Neural crest cell (in vitro differentiated cells): ENCODE data around the gene MEI4. TPM values are rescaled to one million over a fixed set of nuclear protein-coding genes. Genes with fewer than 3 reads are reported as not detected.

Experiments
- DNase-seq: peaks from one replicate; pipeline ENCODE4 v3.0.0; 2021; ENCODE audit warnings: low read depth, mixed read lengths, low spot score
- H3K27ac Mint-ChIP-seq: one replicate; pipeline ENCODE4 v1.8.0; 2021; ENCODE audit warnings: mild to moderate bottlenecking, mixed read lengths; ENCODE audit not compliant: unreplicated experiment
- H3K27me3 Mint-ChIP-seq: 2 replicates; pipeline ENCODE4 v1.8.0; 2021; ENCODE audit warnings: low read depth, mild to moderate bottlenecking, mixed read lengths
- H3K36me3 Mint-ChIP-seq: 2 replicates; pipeline ENCODE4 v1.8.0; 2021; ENCODE audit warnings: low read depth, mild to moderate bottlenecking, mixed read lengths
- H3K4me1 Mint-ChIP-seq: 2 replicates; pipeline ENCODE4 v1.8.0; 2021; ENCODE audit warnings: mixed read lengths
- H3K4me3 Mint-ChIP-seq: one replicate; pipeline ENCODE4 v1.8.0; 2021; ENCODE audit warnings: mild to moderate bottlenecking, mixed read lengths
- H3K9me3 Mint-ChIP-seq: 2 replicates; pipeline ENCODE4 v1.8.0; 2021; ENCODE audit warnings: mixed read lengths
- total RNA-seq: library from RNA; stranded (reverse); gene quantifications from 2 replicates; pipeline ENCODE4 v1.2.1, GENCODE V29; 2021
- TF ChIP-seq, protein P1 (sequence below): fragments of 200-600 bp; sonication (generic); conservative IDR thresholded peaks from 2 replicates; pipeline ENCODE4 v1.5.0; 2021; ENCODE audit warnings: antibody characterized with exemption, mild to moderate bottlenecking

The MEI4 gene
- total RNA-seq, 1 donor from 2014 or later = 0.44 TPM

DNA sequence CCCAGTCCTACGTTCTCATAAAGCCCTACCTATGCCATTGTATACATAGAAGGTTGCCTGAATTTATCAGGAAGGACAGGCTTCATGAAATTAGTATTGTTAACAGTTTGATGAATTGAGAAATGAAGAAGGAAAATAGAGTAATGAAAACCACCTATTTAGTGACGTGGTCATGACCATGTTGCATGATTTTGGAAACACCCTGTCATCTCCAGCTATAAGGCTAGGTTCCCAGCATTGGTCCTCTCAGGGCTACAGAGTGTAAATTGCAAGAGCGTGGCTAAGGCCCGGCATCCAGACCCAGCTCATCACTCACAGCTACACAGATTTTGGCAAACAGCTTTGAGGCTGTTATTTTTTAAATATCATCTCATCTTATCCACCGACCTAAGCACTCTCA, 203.6 kb downstream of the MEI4 start:
- Mint-ChIP-seq H3K27me3 (no peaks in the 10 kb centered on the region), H3K36me3 (no peaks in the 10 kb centered on the region), H3K9me3 (no peaks in the 10 kb centered on the region), H3K4me1 (peaks cover 10% of the 10 kb centered on the region), H3K4me3 (no peak overlapping the region), H3K27ac (peak overlapping the region; percentile 44)
- no peak for DNase-seq
- TF ChIP-seq, protein P1, sequence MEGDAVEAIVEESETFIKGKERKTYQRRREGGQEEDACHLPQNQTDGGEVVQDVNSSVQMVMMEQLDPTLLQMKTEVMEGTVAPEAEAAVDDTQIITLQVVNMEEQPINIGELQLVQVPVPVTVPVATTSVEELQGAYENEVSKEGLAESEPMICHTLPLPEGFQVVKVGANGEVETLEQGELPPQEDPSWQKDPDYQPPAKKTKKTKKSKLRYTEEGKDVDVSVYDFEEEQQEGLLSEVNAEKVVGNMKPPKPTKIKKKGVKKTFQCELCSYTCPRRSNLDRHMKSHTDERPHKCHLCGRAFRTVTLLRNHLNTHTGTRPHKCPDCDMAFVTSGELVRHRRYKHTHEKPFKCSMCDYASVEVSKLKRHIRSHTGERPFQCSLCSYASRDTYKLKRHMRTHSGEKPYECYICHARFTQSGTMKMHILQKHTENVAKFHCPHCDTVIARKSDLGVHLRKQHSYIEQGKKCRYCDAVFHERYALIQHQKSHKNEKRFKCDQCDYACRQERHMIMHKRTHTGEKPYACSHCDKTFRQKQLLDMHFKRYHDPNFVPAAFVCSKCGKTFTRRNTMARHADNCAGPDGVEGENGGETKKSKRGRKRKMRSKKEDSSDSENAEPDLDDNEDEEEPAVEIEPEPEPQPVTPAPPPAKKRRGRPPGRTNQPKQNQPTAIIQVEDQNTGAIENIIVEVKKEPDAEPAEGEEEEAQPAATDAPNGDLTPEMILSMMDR = no peak

DNA sequence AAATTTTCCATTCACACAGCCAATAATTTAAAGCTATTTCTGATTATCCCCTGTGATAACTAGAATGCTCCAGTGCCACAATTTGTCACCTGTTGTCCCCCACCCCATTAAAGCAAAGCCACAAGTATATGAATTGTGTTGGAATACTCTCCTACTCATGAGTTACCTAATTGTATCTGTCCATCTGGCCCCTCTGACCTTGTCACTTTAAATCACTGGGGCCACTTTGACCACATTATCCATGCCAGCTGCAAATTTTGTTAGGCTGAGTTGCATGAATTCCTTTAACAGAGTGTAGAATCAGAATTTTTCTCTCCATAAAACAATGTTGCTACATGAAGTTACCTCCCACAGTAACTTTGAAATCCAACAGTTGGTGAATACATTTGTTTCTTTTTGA, 204.6 kb downstream of the MEI4 start:
- Mint-ChIP-seq H3K27me3 (no peaks in the 10 kb centered on the region), H3K36me3 (peaks cover 3% of the 10 kb centered on the region), H3K27ac (no peak overlapping the region), H3K4me1 (peaks cover 10% of the 10 kb centered on the region), H3K4me3 (no peak overlapping the region), H3K9me3 (peaks cover 3% of the 10 kb centered on the region)
- no peak for DNase-seq
- TF ChIP-seq, protein P1 = no peak

DNA sequence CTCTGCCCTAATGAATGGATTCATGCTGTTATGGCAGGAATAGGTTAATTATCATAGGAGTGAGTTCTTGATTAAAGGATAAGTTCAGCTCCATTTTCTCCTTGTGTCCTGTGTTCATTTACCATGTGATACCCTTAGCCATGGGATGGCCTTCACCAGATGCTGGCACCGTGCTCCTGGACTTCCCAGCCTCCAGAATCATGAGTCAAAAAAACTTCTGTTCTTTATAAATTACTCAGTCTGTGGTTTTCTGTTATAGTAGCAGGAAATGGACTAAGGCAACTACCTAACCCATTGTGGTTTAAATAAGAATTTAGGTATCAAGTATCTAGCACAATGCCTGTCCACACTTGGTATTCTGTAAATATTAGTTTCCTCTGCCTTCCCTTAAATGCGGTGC, 223.5 kb downstream of the MEI4 start:
- peaks cover 17% of the 10 kb centered on the region for H3K4me1 Mint-ChIP-seq
- no peaks in the 10 kb centered on the region for H3K9me3 Mint-ChIP-seq
- no peak overlapping the region for H3K4me3 Mint-ChIP-seq
- H3K27ac Mint-ChIP-seq = no peak overlapping the region
- TF ChIP-seq, protein P1 = no peak
- no peaks in the 10 kb centered on the region for H3K27me3 Mint-ChIP-seq
- no peaks in the 10 kb centered on the region for H3K36me3 Mint-ChIP-seq
- DNase-seq = no peak

DNA sequence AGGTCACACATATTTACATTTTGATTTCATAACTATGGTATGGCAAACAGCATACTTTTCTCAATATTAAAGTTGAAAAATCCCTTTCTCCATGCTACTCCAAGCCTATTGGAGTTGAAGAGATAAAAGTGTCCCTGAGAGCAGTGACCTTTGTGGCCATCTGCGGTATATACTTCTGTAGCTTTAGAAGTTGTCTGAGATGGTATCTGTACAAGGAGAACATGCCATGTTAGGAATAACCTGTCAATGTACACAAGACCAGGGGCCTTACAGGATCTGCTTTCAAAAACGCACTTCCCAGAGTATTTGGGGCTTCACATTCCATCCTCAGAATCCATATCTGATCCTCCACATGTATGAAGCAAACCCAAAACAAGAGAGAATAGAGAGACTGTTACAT, 226.7 kb downstream of the MEI4 start:
- H3K4me1 Mint-ChIP-seq = peaks cover 29% of the 10 kb centered on the region
- no peaks in the 10 kb centered on the region for H3K36me3 Mint-ChIP-seq
- H3K27ac Mint-ChIP-seq = no peak overlapping the region
- H3K9me3 Mint-ChIP-seq = peaks cover 5% of the 10 kb centered on the region
- H3K27me3 Mint-ChIP-seq = no peaks in the 10 kb centered on the region
- no peak for DNase-seq
- TF ChIP-seq, protein P1 = no peak
- no peak overlapping the region for H3K4me3 Mint-ChIP-seq

DNA sequence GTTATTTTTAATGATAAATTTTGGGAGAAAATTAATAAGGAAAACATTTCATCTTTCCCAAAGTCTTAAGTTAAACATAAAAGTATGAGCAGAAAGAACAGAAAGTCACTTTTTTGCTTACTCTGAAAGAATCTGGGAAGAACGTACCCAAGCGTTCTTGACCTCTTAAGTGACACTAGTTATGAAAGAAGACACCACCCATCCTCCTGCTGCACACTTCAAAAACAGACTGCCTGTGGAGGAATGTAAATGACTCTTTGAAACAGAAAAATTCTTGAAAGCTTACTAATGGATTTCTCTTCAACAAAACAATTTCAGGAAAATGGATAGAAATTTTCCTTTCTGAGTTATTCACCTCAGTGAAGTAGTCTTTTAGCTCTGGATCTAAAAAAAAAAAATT, 227.7 kb downstream of the MEI4 start:
- Mint-ChIP-seq H3K4me1 (peaks cover 29% of the 10 kb centered on the region), H3K27me3 (no peaks in the 10 kb centered on the region), H3K36me3 (no peaks in the 10 kb centered on the region), H3K4me3 (no peak overlapping the region), H3K9me3 (peaks cover 9% of the 10 kb centered on the region), H3K27ac (no peak overlapping the region)
- DNase-seq = no peak
- TF ChIP-seq, protein P1 = no peak

DNA sequence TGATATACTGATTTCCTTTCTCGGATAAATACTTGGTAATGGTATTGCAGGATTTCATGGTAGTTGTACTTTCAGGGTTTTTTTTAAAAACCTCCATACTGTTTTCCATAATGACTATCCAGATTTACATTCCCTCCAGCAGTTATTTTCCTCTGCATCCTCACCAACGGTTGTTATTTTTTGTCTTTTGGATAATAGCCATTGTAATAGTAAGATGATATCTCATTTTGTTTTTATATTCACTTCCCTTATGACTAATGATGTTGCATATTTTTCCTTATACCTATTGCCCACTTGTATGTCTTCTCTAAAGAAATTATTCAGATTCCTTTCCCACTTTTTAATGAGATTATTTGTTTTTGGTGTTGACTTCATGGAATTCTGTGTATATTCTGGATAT, 231.0 kb downstream of the MEI4 start:
- no peak for DNase-seq
- TF ChIP-seq, protein P1 = no peak
- Mint-ChIP-seq H3K27ac (no peak overlapping the region), H3K36me3 (no peaks in the 10 kb centered on the region), H3K27me3 (no peaks in the 10 kb centered on the region), H3K4me1 (peaks cover 29% of the 10 kb centered on the region), H3K9me3 (peaks cover 12% of the 10 kb centered on the region), H3K4me3 (no peak overlapping the region)
